ENCODE results near the gene FILIP1.

FILIP1 gene

GRCh38 chr6:75493400-75494064, at the start of gene FILIP1:
TSS of gene FILIP1 (minus strand) at chr6:75493800. CDS start at chr6:75414972, 78,828 bp downstream.
- Histone ChIP-seq H3K27ac (ENCODE audit: low read depth, low read length) (no peak within 1 kb of the TSS), H3K36me3 (ENCODE audit: low read length) (no peaks in the 10 kb centered on the region), H3F3A (ENCODE audit: insufficient read depth) (no peaks in the 10 kb centered on the region), H3K9me2 (replicated peaks; ENCODE audit: insufficient read depth, low read length) (no peaks in the 10 kb centered on the region), H3K4me2 (ENCODE audit: low read depth, low read length, poor library complexity, severe bottlenecking) (no peak within 1 kb of the TSS), H2AFZ (ENCODE audit: low read depth, low read length, severe bottlenecking) (no peak within 1 kb of the TSS), H3K79me2 (ENCODE audit: insufficient read depth, low read length) (no peaks in the 10 kb centered on the region), H3K9me3 (ENCODE audit: insufficient read depth, low read length) (no peaks in the 10 kb centered on the region), H3K27me3 (ENCODE audit: low read length) (no peaks in the 10 kb centered on the region), H3K4me3 (ENCODE audit: insufficient read depth, low read length, poor library complexity, severe bottlenecking) (no peak within 1 kb of the TSS), H4K20me1 (ENCODE audit: low read depth, low read length) (no peaks in the 10 kb centered on the region), H3K9ac (ENCODE audit: low read length) (no peak within 1 kb of the TSS)
- no peak for TF ChIP-seq EZH2phosphoT487 (conservative IDR thresholded peaks at IDR 0.05; ENCODE audit: low read length)
- TF ChIP-seq CTCF (IDR thresholded peaks at IDR 0.05; ENCODE audit: insufficient read depth, low read length, poor library complexity, severe bottlenecking), result no peak

GRCh38 chr6:75543311-75543710, 49.7 kb upstream of the FILIP1 start:
- Histone ChIP-seq H3K9me2 (replicated peaks; ENCODE audit: insufficient read depth, low read length) (no peaks in the 10 kb centered on the region), H3K27me3 (ENCODE audit: low read length) (no peaks in the 10 kb centered on the region), H3K9me3 (ENCODE audit: insufficient read depth, low read length) (no peaks in the 10 kb centered on the region), H3K9ac (ENCODE audit: low read length) (no peak overlapping the region), H3K4me2 (ENCODE audit: low read depth, low read length, poor library complexity, severe bottlenecking) (no peak overlapping the region), H2AFZ (ENCODE audit: low read depth, low read length, severe bottlenecking) (no peak overlapping the region), H3K27ac (ENCODE audit: low read depth, low read length) (no peak overlapping the region), H3K79me2 (ENCODE audit: insufficient read depth, low read length) (no peaks in the 10 kb centered on the region), H4K20me1 (ENCODE audit: low read depth, low read length) (no peaks in the 10 kb centered on the region), H3K36me3 (ENCODE audit: low read length) (no peaks in the 10 kb centered on the region), H3K4me3 (ENCODE audit: insufficient read depth, low read length, poor library complexity, severe bottlenecking) (no peak overlapping the region), H3F3A (ENCODE audit: insufficient read depth) (no peaks in the 10 kb centered on the region)
- TF ChIP-seq CTCF (IDR thresholded peaks at IDR 0.05; ENCODE audit: insufficient read depth, low read length, poor library complexity, severe bottlenecking) (no peak), EZH2phosphoT487 (conservative IDR thresholded peaks at IDR 0.05; ENCODE audit: low read length) (no peak)

- H3K79me2 ChIP-seq (ENCODE audit: insufficient read depth, low read length), result no peaks in the 10 kb centered on the region
- no peak overlapping the region for H3K4me3 ChIP-seq (ENCODE audit: insufficient read depth, low read length, poor library complexity, severe bottlenecking)
- no peak overlapping the region for H2AFZ ChIP-seq (ENCODE audit: low read depth, low read length, severe bottlenecking)
- no peak overlapping the region for H3K27ac ChIP-seq (ENCODE audit: low read depth, low read length)
- H3F3A ChIP-seq (ENCODE audit: insufficient read depth), result no peaks in the 10 kb centered on the region
- H3K9me3 ChIP-seq (ENCODE audit: insufficient read depth, low read length), result no peaks in the 10 kb centered on the region
- H3K36me3 ChIP-seq (ENCODE audit: low read length), result no peaks in the 10 kb centered on the region
- no peaks in the 10 kb centered on the region for H3K27me3 ChIP-seq (ENCODE audit: low read length)
- no peak overlapping the region for H3K9ac ChIP-seq (ENCODE audit: low read length)
- no peak overlapping the region for H3K4me2 ChIP-seq (ENCODE audit: low read depth, low read length, poor library complexity, severe bottlenecking)
- no peaks in the 10 kb centered on the region for H4K20me1 ChIP-seq (ENCODE audit: low read depth, low read length)
- TF ChIP-seq EZH2phosphoT487 (conservative IDR thresholded peaks at IDR 0.05; ENCODE audit: low read length), result no peak
- TF ChIP-seq CTCF (IDR thresholded peaks at IDR 0.05; ENCODE audit: insufficient read depth, low read length, poor library complexity, severe bottlenecking), result no peak
- no peaks in the 10 kb centered on the region for H3K9me2 ChIP-seq (replicated peaks; ENCODE audit: insufficient read depth, low read length)
Observed at GRCh38 chr6:75539136-75539535, 45.5 kb upstream of the FILIP1 start.

Data from SU-DHL-6 (cell line).